Liver (tissue), 9 donors: ENCODE data around the gene RPS6KB2. TPM values are rescaled to one million over a fixed set of nuclear protein-coding genes. Genes with fewer than 3 reads are reported as not detected.

Experiments
- DNase-seq: peaks from one replicate; pipeline ENCODE4 v3.0.0-alpha.2; 2017; ENCODE audit warnings: low spot score
- H3K27ac ChIP-seq, 2 donors: one replicate each; pipeline ENCODE4 v1.7.0; 2013; ENCODE audit warnings: inconsistent platforms in 2 of 2, low read length in 2 of 2, control low read depth in 1 of 2, low read depth in 1 of 2, mild to moderate bottlenecking in 1 of 2
- H3K27me3 ChIP-seq, 4 donors: one replicate each; pipeline versions ENCODE4 v1.6.1 to v1.7.0; 2013; ENCODE audit warnings: low read length in 3 of 4, inconsistent platforms in 1 of 4, mild to moderate bottlenecking in 1 of 4, moderate library complexity in 1 of 4; ENCODE audit not compliant: control insufficient read depth in 4 of 4, insufficient read depth in 4 of 4
- H3K36me3 ChIP-seq, 4 donors: one replicate each; pipeline versions ENCODE4 v1.6.1 to v1.7.0; 2013; ENCODE audit warnings: low read length in 3 of 4, mild to moderate bottlenecking in 3 of 4, low read depth in 1 of 4, moderate library complexity in 1 of 4; ENCODE audit not compliant: control insufficient read depth in 4 of 4, insufficient read depth in 3 of 4
- H3K4me1 ChIP-seq, 4 donors: one replicate each; pipeline versions ENCODE4 v1.6.1 to v1.7.0; 2013; ENCODE audit warnings: low read length in 3 of 4, mild to moderate bottlenecking in 3 of 4, moderate library complexity in 1 of 4; ENCODE audit not compliant: control insufficient read depth in 4 of 4, insufficient read depth in 4 of 4
- H3K4me3 ChIP-seq, 3 donors: one replicate each; pipeline versions ENCODE4 v1.6.1 to v1.7.0; 2013; ENCODE audit warnings: low read length in 3 of 3, control low read depth in 1 of 3, low read depth in 1 of 3, mild to moderate bottlenecking in 1 of 3
- H3K9ac ChIP-seq, 2 donors: one replicate each; pipeline ENCODE4 v1.7.0; 2013; ENCODE audit warnings: low read length in 2 of 2, mild to moderate bottlenecking in 2 of 2, moderate library complexity in 2 of 2, control low read depth in 1 of 2, low read depth in 1 of 2
- H3K9me3 ChIP-seq, 4 donors: one replicate each; pipeline versions ENCODE4 v1.6.1 to v1.7.0; 2013; ENCODE audit warnings: low read length in 3 of 4; ENCODE audit not compliant: control insufficient read depth in 4 of 4
- CTCF ChIP-seq: fragments of 150-350 bp; IDR thresholded peaks from 2 replicates; pipeline ENCODE4 v1.5.1; 2017; ENCODE audit warnings: improper control_type of control experiment, low read depth, low read length; ENCODE audit not compliant: missing input control
- EGR1 ChIP-seq, 2 donors: IDR thresholded peaks; 2 replicates each; pipeline ENCODE4 v1.6.1; 2016 to 2018; ENCODE audit warnings: antibody characterized with exemption in 2 of 2, low read depth in 2 of 2
- FOXA1 ChIP-seq: IDR thresholded peaks from 2 replicates; pipeline ENCODE4 v1.6.1; 2016; ENCODE audit warnings: antibody characterized with exemption
- FOXA2 ChIP-seq: IDR thresholded peaks from 2 replicates; pipeline ENCODE4 v1.6.1; 2016; ENCODE audit warnings: antibody characterized with exemption
- GABPA ChIP-seq, 2 donors: IDR thresholded peaks in 1 of 2; conservative IDR thresholded peaks in 1 of 2; 2 replicates each; pipeline ENCODE4 v1.6.1; 2016; ENCODE audit warnings: antibody characterized with exemption in 2 of 2, mild to moderate bottlenecking in 1 of 2, moderate library complexity in 1 of 2
- HNF4A ChIP-seq, 2 donors: conservative IDR thresholded peaks; 2 replicates each; pipeline ENCODE4 v1.6.1; 2016; ENCODE audit warnings: antibody characterized with exemption in 2 of 2, mild to moderate bottlenecking in 2 of 2
- HNF4G ChIP-seq: IDR thresholded peaks from 2 replicates; pipeline ENCODE4 v1.6.1; 2016; ENCODE audit warnings: antibody characterized with exemption
- JUND ChIP-seq, 2 donors: IDR thresholded peaks; 2 replicates each; pipeline ENCODE4 v1.6.1; 2016; ENCODE audit warnings: antibody characterized with exemption in 2 of 2
- MAX ChIP-seq: IDR thresholded peaks from 2 replicates; pipeline ENCODE4 v1.6.1; 2016; ENCODE audit warnings: antibody characterized with exemption
- NR2F2 ChIP-seq: IDR thresholded peaks from 2 replicates; pipeline ENCODE4 v1.6.1; 2016; ENCODE audit warnings: antibody characterized with exemption
- RAD21 ChIP-seq, 2 donors: IDR thresholded peaks; 2 replicates each; pipeline ENCODE4 v1.6.1; 2016; ENCODE audit warnings: antibody characterized with exemption in 2 of 2, mild to moderate bottlenecking in 2 of 2
- REST ChIP-seq: IDR thresholded peaks from 2 replicates; pipeline ENCODE4 v1.6.1; 2016; ENCODE audit warnings: antibody characterized with exemption, mild to moderate bottlenecking
- RXRA ChIP-seq, 2 donors: IDR thresholded peaks; 2 replicates each; pipeline ENCODE4 v1.6.1; 2017 to 2018; ENCODE audit warnings: antibody characterized with exemption in 2 of 2, mild to moderate bottlenecking in 1 of 2
- SP1 ChIP-seq: IDR thresholded peaks from 2 replicates; pipeline ENCODE4 v1.6.1; 2018; ENCODE audit warnings: antibody characterized with exemption, mild to moderate bottlenecking
- TAF1 ChIP-seq: conservative IDR thresholded peaks from 2 replicates; pipeline ENCODE4 v1.6.1; 2016; ENCODE audit warnings: antibody characterized with exemption, mild to moderate bottlenecking
- YY1 ChIP-seq: IDR thresholded peaks from 2 replicates; pipeline ENCODE4 v1.6.1; 2016; ENCODE audit warnings: antibody characterized with exemption, mild to moderate bottlenecking
- WGBS: extraction: QIAGEN DNeasy Blood & Tissue Kit; methylation state at CpG from one replicate; pipeline ENCODE4 v1.1.7; 2013; 5-methylcytosine and 5-hydroxymethylcytosine counted together
- polyA plus RNA-seq, 2 donors: library from polyadenylated mRNA; stranded (reverse) in 1 of 2; unstranded in 1 of 2; fragments of 200-250 nt in 1 of 2; fragments of >200 nt in 1 of 2; fragmentation: Nextera tagmentation in 1 of 2; extraction: Ambion mirVana in 1 of 2; gene quantifications; one replicate each; pipeline versions ENCODE4 v1.2.1 to v1.2.3, GENCODE V29; 2013 to 2015
- total RNA-seq, 2 donors: library from RNA; depleted of rRNA; stranded (reverse); fragments of >200 nt; gene quantifications; one replicate each; pipeline ENCODE4 v1.2.3, GENCODE V29; 2014
- donor health status: healthy.
- donor health status: healthy.
- donor health status: healthy.
- donor health status: healthy.
- donor health status: healthy.

Gene RPS6KB2
- total and polyA plus RNA-seq, 4 donors: 31.5 to 49.6 (median 37.7) TPM

GRCh38 chr11:67421430-67422031 is 6.8 kb upstream of the RPS6KB2 start (continued):
- TF ChIP-seq FOXA2: no peak

GRCh38 chr11:67422891-67423290 is 5.4 kb upstream of the RPS6KB2 start:
- no peak for DNase-seq
- 82% methylated on average over 6 of the region's 6 CpGs for WGBS
- Histone ChIP-seq H3K9me3 (no peaks in the 10 kb centered on the region), H3K4me1 (peaks cover 19 to 36% (median 28%) of the 10 kb centered on the region in 4 donors), H3K36me3 (no peaks in the 10 kb centered on the region), H3K27me3 (no peaks in the 10 kb centered on the region), H3K4me3 (no peak overlapping the region), H3K27ac (no peak overlapping the region), H3K9ac (no peak overlapping the region)
- no peak for TF ChIP-seq HNF4G
- no peak for TF ChIP-seq HNF4A (conservative IDR thresholded peaks at IDR 0.05)
- TF ChIP-seq MAX: no peak
- TF ChIP-seq FOXA1: no peak
- TF ChIP-seq JUND (IDR thresholded peaks at IDR 0.05): no peak
- TF ChIP-seq CTCF: no peak
- TF ChIP-seq RAD21 (IDR thresholded peaks at IDR 0.05): no peak

- Histone ChIP-seq H3K4me3 (no peak overlapping the region), H3K4me1 (peaks cover 15 to 34% (median 25%) of the 10 kb centered on the region in 4 donors), H3K27ac (no peak overlapping the region), H3K36me3 (no peaks in the 10 kb centered on the region), H3K9me3 (no peaks in the 10 kb centered on the region), H3K27me3 (no peaks in the 10 kb centered on the region), H3K9ac (no peak overlapping the region)
- 97% methylated on average over 13 of the region's 13 CpGs for WGBS
- no peak for TF ChIP-seq YY1
- no peak for TF ChIP-seq RAD21 (IDR thresholded peaks at IDR 0.05)
- no peak for TF ChIP-seq JUND (IDR thresholded peaks at IDR 0.05)
- TF ChIP-seq MAX: no peak
- TF ChIP-seq EGR1 (IDR thresholded peaks at IDR 0.05; ENCODE audit: low read depth in 2 of 2): no peak
- TF ChIP-seq REST: no peak
- TF ChIP-seq HNF4A (conservative IDR thresholded peaks at IDR 0.05): no peak
- no peak for TF ChIP-seq TAF1
- no peak for TF ChIP-seq SP1
- no peak for TF ChIP-seq RXRA (IDR thresholded peaks at IDR 0.05)
- no peak for TF ChIP-seq NR2F2
- no peak for TF ChIP-seq GABPA (IDR thresholded peaks at IDR 0.05 in 1 of 2, conservative IDR thresholded peaks at IDR 0.05 in 1 of 2)
- TF ChIP-seq CTCF: no peak
- TF ChIP-seq FOXA1: no peak
- no peak for TF ChIP-seq HNF4G
- no peak for DNase-seq
These were observed 4.8 kb upstream of the RPS6KB2 start for GRCh38 chr11:67423466-67423865.
